Ovary (tissue), 9 donors: ENCODE data around the gene RASA4. TPM values are rescaled to one million over a fixed set of nuclear protein-coding genes. Genes with fewer than 3 reads are reported as not detected.
"Not testable (repeated sequence)": the region's sequence is repeated elsewhere in the genome, so short reads cannot be mapped to it uniquely, and the experiment has no call there.

Experiments used
- DNase-seq, 5 donors: peaks; one replicate each; pipeline ENCODE4 v3.0.0-alpha.2; 2019 to 2020
- H3K27ac ChIP-seq, 2 donors: fragments of 200-600 bp; one replicate each; pipeline versions ENCODE4 v1.5.1 to v1.8.0; 2019 to 2022
- H3K27me3 ChIP-seq: fragments of 200-600 bp; one replicate; pipeline ENCODE4 v1.8.0; 2022
- H3K36me3 ChIP-seq: fragments of 200-600 bp; sonication (generic); one replicate; pipeline ENCODE4 v1.5.1; 2019
- H3K4me1 ChIP-seq: one replicate; pipeline ENCODE4 v1.8.1; 2013; ENCODE audit warnings: mild to moderate bottlenecking, moderate library complexity; ENCODE audit not compliant: insufficient read depth
- H3K4me3 ChIP-seq: fragments of 200-600 bp; sonication (generic); one replicate; pipeline ENCODE4 v1.5.1; 2017
- H3K9me3 ChIP-seq, 2 donors: fragments of 200-600 bp in 1 of 2; sonication (generic) in 1 of 2; one replicate each; pipeline versions ENCODE4 v1.5.1 to v1.8.1; 2013 to 2019; ENCODE audit warnings: mild to moderate bottlenecking in 1 of 2, moderate library complexity in 1 of 2
- WGBS, 3 donors: extraction: QIAGEN DNeasy Blood & Tissue Kit in 1 of 3; methylation state at CpG; one replicate each; pipeline versions ENCODE4 v1.1.5 to v1.1.7; 2013 to 2017; 5-methylcytosine and 5-hydroxymethylcytosine counted together
- intact Hi-C, 4 donors: fragments of 100-400 bp; cut with DNase I; formaldehyde crosslinking; loops; one replicate each; pipeline versions ENCODE4 v1.11.0 to v1.15.1; 2022 to 2023
- polyA plus RNA-seq, 2 donors: library from polyadenylated mRNA; stranded (reverse); fragments of 200-250 nt in 1 of 2; fragments of 350-450 nt in 1 of 2; fragmentation: Illumina TruSeq in 1 of 2; extraction: RNeasy Lipid Tissue Mini Kit (QIAGEN cat#74804) in 1 of 2; gene quantifications; one replicate each; pipeline ENCODE4 v1.2.3, GENCODE V29; 2013 to 2014
- total RNA-seq, 7 donors: library from RNA; depleted of rRNA in 2 of 7; stranded (reverse); fragments of >200 nt in 2 of 7; fragmentation: NEBNext Ultra II Directional in 3 of 7; extraction: Animal tissue kit (Norgen Biotek cat#: 25700) in 3 of 7; gene quantifications; one replicate each; pipeline versions ENCODE4 v1.1.0 to v1.2.4, GENCODE V29; 2016 to 2023
- donor health status: DM: no; HTN: no; CAD: no; lungs with moderate emphysema.
- donor health status: DM: no; HTN: no; CAD: no.
- donor health status: Bipolar disorder and iron deficiency.
- donor health status: DM: yes; HTN: yes; CAD: no.
- donor health status: DM: no; HTN: no; CAD: no.
- donor health status: DM: yes; HTN: yes; CAD: no.

RASA4 gene
- total and polyA plus RNA-seq, 9 donors, result 10.1 to 99.3 (median 51.2) TPM

- H3K4me1 ChIP-seq, H3K36me3 ChIP-seq, H3K4me3 ChIP-seq, DNase-seq, H3K9me3 ChIP-seq, intact Hi-C loops, H3K27ac ChIP-seq, H3K27me3 ChIP-seq: not testable (repeated sequence)
- no CpG with 5 or more reads among the region's 8 CpGs for WGBS, 3 donors
Observed at GRCh38 chr7:102627271-102627904, 10.8 kb upstream of the RASA4 start.

- H3K36me3 ChIP-seq, H3K27ac ChIP-seq, H3K9me3 ChIP-seq, intact Hi-C loops, H3K4me1 ChIP-seq, H3K4me3 ChIP-seq, H3K27me3 ChIP-seq: not testable (repeated sequence)
- DNase-seq, result peak in 2 of 5 donors; percentile 4 to 27
- 68 to 100% methylated on average over 1 to 5 of the region's 8 CpGs; no CpG with 5 or more reads in 1 of the 3 donors for WGBS, 3 donors
Observed at GRCh38 chr7:102618122-102618521, 1.6 kb upstream of the RASA4 start.

- H3K9me3 ChIP-seq, H3K4me3 ChIP-seq, H3K4me1 ChIP-seq, H3K27ac ChIP-seq, H3K36me3 ChIP-seq, H3K27me3 ChIP-seq, intact Hi-C loops, DNase-seq: not testable (repeated sequence)
- no CpG with 5 or more reads among the region's 10 CpGs for WGBS, 3 donors
Observed at GRCh38 chr7:102615930-102616329, 626 bp downstream of the RASA4 start.

GRCh38 chr7:102614873-102615272, 1.7 kb downstream of the RASA4 start:
- H3K36me3 ChIP-seq, H3K9me3 ChIP-seq, H3K4me1 ChIP-seq, H3K27ac ChIP-seq, DNase-seq, H3K4me3 ChIP-seq, H3K27me3 ChIP-seq, intact Hi-C loops: not testable (repeated sequence)
- WGBS, 3 donors, result no CpG with 5 or more reads among the region's 3 CpGs

GRCh38 chr7:102614346-102614697, 2.2 kb downstream of the RASA4 start:
- H3K27me3 ChIP-seq, intact Hi-C loops, H3K27ac ChIP-seq, DNase-seq, H3K36me3 ChIP-seq, H3K4me1 ChIP-seq, H3K4me3 ChIP-seq, H3K9me3 ChIP-seq: not testable (repeated sequence)
- WGBS, 3 donors, result no CpG with 5 or more reads among the region's 4 CpGs

- peak in 4 of 5 donors; percentile 13 to 49 (median 20) for DNase-seq
- intact Hi-C loops, H3K36me3 ChIP-seq, H3K9me3 ChIP-seq, H3K4me1 ChIP-seq, H3K27me3 ChIP-seq, H3K4me3 ChIP-seq: not testable (repeated sequence)
- 52% methylated on average over 4 of the region's 15 CpGs; no CpG with 5 or more reads in 2 of the 3 donors for WGBS, 3 donors
- H3K27ac ChIP-seq, result peak overlapping the region in 1 of 2 donors; percentile 49
Observed at GRCh38 chr7:102613575-102614345, 2.8 kb downstream of the RASA4 start.

GRCh38 chr7:102611675-102612325, 4.8 kb downstream of the RASA4 start:
- H3K4me1 ChIP-seq, H3K27me3 ChIP-seq, H3K9me3 ChIP-seq, intact Hi-C loops, H3K4me3 ChIP-seq, H3K36me3 ChIP-seq: not testable (repeated sequence)
- 0 to 8% (median 2%) methylated on average over 2 to 8 of the region's 10 CpGs for WGBS, 3 donors
- H3K27ac ChIP-seq, result peak overlapping the region in 1 of 2 donors; percentile 61
- peak; percentile 22 to 78 (median 63) for DNase-seq

GRCh38 chr7:102611013-102611674, 5.4 kb downstream of the RASA4 start:
- H3K36me3 ChIP-seq, intact Hi-C loops: not testable (repeated sequence)

GRCh38 chr7:102610441-102610840, 6.1 kb downstream of the RASA4 start:
- H3K27me3 ChIP-seq, H3K9me3 ChIP-seq, intact Hi-C loops, H3K4me1 ChIP-seq, H3K36me3 ChIP-seq, H3K27ac ChIP-seq, H3K4me3 ChIP-seq: not testable (repeated sequence)
- 63 to 64% methylated on average over 3 to 4 of the region's 7 CpGs; no CpG with 5 or more reads in 1 of the 3 donors for WGBS, 3 donors
- DNase-seq, result peak in 3 of 5 donors; percentile 9 to 57 (median 12)

More at GRCh38 chr7:102611013-102611674, 5.4 kb downstream of the RASA4 start:
- DNase-seq, H3K4me1 ChIP-seq, H3K27me3 ChIP-seq, H3K27ac ChIP-seq, H3K9me3 ChIP-seq, H3K4me3 ChIP-seq: not testable (repeated sequence)
- no CpG with 5 or more reads among the region's 30 CpGs for WGBS, 3 donors

- H3K36me3 ChIP-seq, H3K27me3 ChIP-seq, H3K4me3 ChIP-seq, H3K27ac ChIP-seq, intact Hi-C loops, H3K9me3 ChIP-seq, H3K4me1 ChIP-seq: not testable (repeated sequence)
- DNase-seq, result peak in 1 of 5 donors; percentile 25
- 80 to 87% methylated on average over 4 to 5 of the region's 10 CpGs; no CpG with 5 or more reads in 1 of the 3 donors for WGBS, 3 donors
Observed at GRCh38 chr7:102609734-102610133, 6.8 kb downstream of the RASA4 start.

GRCh38 chr7:102606848-102607247, 9.7 kb downstream of the RASA4 start:
- H3K9me3 ChIP-seq, H3K4me1 ChIP-seq, H3K36me3 ChIP-seq, H3K27ac ChIP-seq, DNase-seq, H3K4me3 ChIP-seq, H3K27me3 ChIP-seq, intact Hi-C loops: not testable (repeated sequence)
- no CpG with 5 or more reads among the region's 5 CpGs for WGBS, 3 donors
